ENCODE data around the gene RBP5.

DNA sequence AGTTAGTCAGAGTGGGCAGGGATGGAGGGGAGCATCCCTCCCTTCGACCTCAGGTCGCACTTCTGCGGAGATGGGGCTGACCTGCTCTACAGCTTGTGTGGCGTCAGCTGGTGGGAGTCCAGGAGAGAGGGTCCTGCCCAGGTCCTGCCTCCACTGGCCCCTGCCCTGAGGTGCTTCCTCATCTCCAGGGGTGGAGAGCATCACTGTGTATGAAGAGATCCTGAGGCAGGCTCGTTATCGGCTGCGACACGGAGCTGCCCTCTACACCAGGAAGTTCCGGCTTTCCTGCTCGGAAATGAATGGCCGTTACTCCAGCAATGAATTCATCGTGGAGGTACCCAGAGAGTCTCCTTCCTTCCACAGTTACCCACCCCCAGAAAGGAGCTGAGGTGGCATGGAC lies 21.7 kb upstream of the RBP5 start:
- no peak for TF ChIP-seq EZH2 (IDR thresholded peaks at IDR 0.05; ENCODE audit: low read length, missing control alignments)
- TF ChIP-seq, protein P1, sequence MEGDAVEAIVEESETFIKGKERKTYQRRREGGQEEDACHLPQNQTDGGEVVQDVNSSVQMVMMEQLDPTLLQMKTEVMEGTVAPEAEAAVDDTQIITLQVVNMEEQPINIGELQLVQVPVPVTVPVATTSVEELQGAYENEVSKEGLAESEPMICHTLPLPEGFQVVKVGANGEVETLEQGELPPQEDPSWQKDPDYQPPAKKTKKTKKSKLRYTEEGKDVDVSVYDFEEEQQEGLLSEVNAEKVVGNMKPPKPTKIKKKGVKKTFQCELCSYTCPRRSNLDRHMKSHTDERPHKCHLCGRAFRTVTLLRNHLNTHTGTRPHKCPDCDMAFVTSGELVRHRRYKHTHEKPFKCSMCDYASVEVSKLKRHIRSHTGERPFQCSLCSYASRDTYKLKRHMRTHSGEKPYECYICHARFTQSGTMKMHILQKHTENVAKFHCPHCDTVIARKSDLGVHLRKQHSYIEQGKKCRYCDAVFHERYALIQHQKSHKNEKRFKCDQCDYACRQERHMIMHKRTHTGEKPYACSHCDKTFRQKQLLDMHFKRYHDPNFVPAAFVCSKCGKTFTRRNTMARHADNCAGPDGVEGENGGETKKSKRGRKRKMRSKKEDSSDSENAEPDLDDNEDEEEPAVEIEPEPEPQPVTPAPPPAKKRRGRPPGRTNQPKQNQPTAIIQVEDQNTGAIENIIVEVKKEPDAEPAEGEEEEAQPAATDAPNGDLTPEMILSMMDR (conservative IDR thresholded peaks at IDR 0.05 in 1 of 2, IDR thresholded peaks at IDR 0.05 in 1 of 2; ENCODE audit: low read depth in 1 of 2, low read length in 2 of 2), result no peak

All from fibroblast of lung (primary cell).